HCT116 (cell line): ENCODE results near the gene IL6R. TPM values are rescaled to one million over a fixed set of nuclear protein-coding genes. Genes with fewer than 3 reads are reported as not detected.

Experiments used
- ATAC-seq: fragments of 200-7000 bp; cut with Tn5 transposase; 2 replicates; pipeline ENCODE4 v1.9.1; 2020; ENCODE audit warnings: mild to moderate bottlenecking, moderate library complexity
- BruUV-seq: library from RNA; stranded (reverse); fragments of 400-500 nt; replicated peaks from 2 replicates; lab custom pipeline; 2021; lab: Mats Ljungman, UMichigan
- CTCF ChIA-PET: fragments of 300-600 bp; sonication (Branson Sonifier 250); formaldehyde crosslinking; loops from one replicate; lab custom pipeline; 2021; ENCODE audit warnings: antibody characterized with exemption; lab: Charles Lee
- POLR2A ChIA-PET: fragments of 300-600, 350-600 bp; sonication (Branson Sonifier 250); formaldehyde crosslinking; loops from one replicate; lab custom pipeline; 2021; ENCODE audit warnings: antibody characterized with exemption; lab: Charles Lee
- RAD21 ChIA-PET, 2 experiments: fragments of 300-600 bp; sonication (Branson Sonifier 250); formaldehyde crosslinking; loops; one replicate each; lab custom pipeline; 2023; ENCODE audit warnings: low total read pairs in 2 of 2; ENCODE audit not compliant: uncharacterized antibody in 2 of 2, unreplicated experiment in 2 of 2, low non-redundant PET in 1 of 2; lab: Charles Lee
- DNase-seq: peaks from one replicate; pipeline ENCODE4 v3.0.0-alpha.2; 2010; ENCODE audit warnings: low read depth, low spot score
- H2AFZ ChIP-seq: fragments of 200-600 bp; shearing (Covaris generic), sonication (generic); 2 replicates; pipeline ENCODE4 v1.6.1; 2017; ENCODE audit warnings: low read depth, mixed run types, mixed read lengths, antibody characterized with exemption, low read length; ENCODE audit not compliant: poor library complexity, severe bottlenecking
- H3K27ac ChIP-seq: 2 replicates; pipeline ENCODE4 v1.5.1; 2012; ENCODE audit warnings: low read depth, low read length
- H3K27me3 ChIP-seq: fragments of 200-600 bp; sonication (generic); 2 replicates; pipeline ENCODE4 v1.6.1; 2016; ENCODE audit warnings: mixed run types, low read length, mixed read lengths; ENCODE audit not compliant: insufficient read depth
- H3K36me3 ChIP-seq, 2 experiments: fragments of 200-500 bp in 1 of 2; fragments of 200-600 bp in 1 of 2; sonication (Bioruptor generic) in 1 of 2; sonication (generic) in 1 of 2; 2 replicates each; pipeline versions ENCODE4 v1.5.1 to v1.6.1; 2014 to 2016; ENCODE audit warnings: low read length in 2 of 2, inconsistent platforms in 1 of 2, mixed read lengths in 1 of 2, mixed run types in 1 of 2; ENCODE audit not compliant: insufficient read depth in 2 of 2, control insufficient read depth in 1 of 2
- H3K4me1 ChIP-seq, 2 experiments: fragments of 200-600 bp in 1 of 2; sonication (generic) in 1 of 2; 2 replicates each; pipeline versions ENCODE4 v1.5.1 to v1.6.1; 2012 to 2017; ENCODE audit warnings: low read length in 2 of 2, inconsistent platforms in 1 of 2, mild to moderate bottlenecking in 1 of 2, mixed read lengths in 1 of 2, mixed run types in 1 of 2, moderate library complexity in 1 of 2; ENCODE audit not compliant: insufficient read depth in 2 of 2, control insufficient read depth in 1 of 2
- H3K4me2 ChIP-seq: fragments of 200-600 bp; sonication (generic); 2 replicates; pipeline ENCODE4 v1.6.1; 2017; ENCODE audit warnings: mixed run types, low read length, mixed read lengths
- H3K4me3 ChIP-seq, 2 experiments: fragments of 200-600 bp in 1 of 2; sonication (generic) in 1 of 2; replicated peaks in 1 of 2; 2 replicates each; pipeline ENCODE4 v1.5.1; 2011 to 2016; ENCODE audit warnings: low read length in 2 of 2, control low read depth in 1 of 2, low read depth in 1 of 2, mild to moderate bottlenecking in 1 of 2, mixed read lengths in 1 of 2, mixed run types in 1 of 2
- H3K79me2 ChIP-seq: fragments of 200-600 bp; sonication (generic); 2 replicates; pipeline ENCODE4 v1.6.1; 2017; ENCODE audit warnings: mild to moderate bottlenecking, mixed run types, low read length, moderate library complexity, mixed read lengths; ENCODE audit not compliant: insufficient read depth
- H3K9ac ChIP-seq: fragments of 200-600 bp; sonication (generic); 2 replicates; pipeline ENCODE4 v1.6.1; 2016; ENCODE audit warnings: low read length, mixed read lengths
- H3K9me2 ChIP-seq: fragments of 200-600 bp; sonication (generic), shearing (Covaris generic); 2 replicates; pipeline ENCODE4 v1.6.1; 2017; ENCODE audit warnings: mixed run types, mild to moderate bottlenecking, moderate library complexity; ENCODE audit not compliant: insufficient read depth
- H3K9me3 ChIP-seq, 2 experiments: fragments of 200-500 bp in 1 of 2; fragments of 200-600 bp in 1 of 2; sonication (Bioruptor generic) in 1 of 2; sonication (generic) in 1 of 2; 2 replicates each; pipeline ENCODE4 v1.6.1; 2014 to 2017; ENCODE audit warnings: low read length in 2 of 2, mixed read lengths in 2 of 2, inconsistent platforms in 1 of 2, low read depth in 1 of 2, mild to moderate bottlenecking in 1 of 2, mixed run types in 1 of 2, moderate library complexity in 1 of 2; ENCODE audit not compliant: control insufficient read depth in 1 of 2, insufficient read depth in 1 of 2
- H4K20me1 ChIP-seq: fragments of 200-600 bp; sonication (generic), shearing (Covaris generic); 2 replicates; pipeline ENCODE4 v1.6.1; 2017; ENCODE audit warnings: mixed run types, mild to moderate bottlenecking, moderate library complexity; ENCODE audit not compliant: insufficient read depth
- ATF3 ChIP-seq: IDR thresholded peaks from 2 replicates; pipeline ENCODE4 v1.6.1; 2012
- CTCF ChIP-seq, 3 experiments: fragments of 200-600 bp in 1 of 3; sonication (generic) in 1 of 3; IDR thresholded peaks in 2 of 3; conservative IDR thresholded peaks in 1 of 3; 2 replicates each; pipeline ENCODE4 v1.5.1; 2012 to 2017; ENCODE audit warnings: low read depth in 2 of 3, low read length in 2 of 3, antibody characterized with exemption in 1 of 3, borderline replicate concordance in 1 of 3, control low read depth in 1 of 3, mild to moderate bottlenecking in 1 of 3, mixed read lengths in 1 of 3, mixed run types in 1 of 3, moderate library complexity in 1 of 3; ENCODE audit not compliant: insufficient read depth in 1 of 3
- POLR2A ChIP-seq: IDR thresholded peaks from 2 replicates; pipeline ENCODE4 v1.7.0; 2011; ENCODE audit warnings: borderline replicate concordance; ENCODE audit not compliant: insufficient read depth, insufficient read length; ENCODE audit errors: extremely low read depth
- POLR2AphosphoS5 ChIP-seq: IDR thresholded peaks from 2 replicates; pipeline ENCODE4 v1.6.1; 2011; ENCODE audit warnings: mild to moderate bottlenecking, low read depth, low read length, moderate library complexity
- REST ChIP-seq: IDR thresholded peaks from 2 replicates; pipeline ENCODE4 v1.6.1; 2012; ENCODE audit warnings: low read depth
- SRF ChIP-seq: IDR thresholded peaks from 2 replicates; pipeline ENCODE4 v1.6.1; 2012; ENCODE audit warnings: low read depth
- TCF7L2 ChIP-seq: IDR thresholded peaks from 2 replicates; pipeline ENCODE4 v1.7.0; 2011; ENCODE audit warnings: borderline replicate concordance, inconsistent platforms; ENCODE audit not compliant: insufficient read depth, insufficient read length; ENCODE audit errors: extremely low read depth
- ZFX ChIP-seq: fragments of 450-650 bp; IDR thresholded peaks from 2 replicates; pipeline ENCODE4 v1.6.1; 2017
- intact Hi-C: fragments of 100-400 bp; cut with micrococcal nuclease; formaldehyde crosslinking; loops from 2 replicates; pipeline ENCODE4 v1.10.0; 2022
- total RNA-seq: library from RNA; stranded (reverse); gene quantifications from one replicate; pipeline ENCODE4 v1.2.1, GENCODE V29; 2021; ENCODE audit not compliant: unreplicated experiment

The IL6R gene
- total RNA-seq, 1 experiment from 2014 or later = 6.8 TPM

GRCh38 chr1:154430903-154431302 lies 25.8 kb downstream of the IL6R start:
- Histone ChIP-seq H3K4me3 (no peak overlapping the region), H3K27me3 (no peaks in the 10 kb centered on the region), H3K9ac (no peak overlapping the region), H3K4me1 (peaks cover 45 to 64% of the 10 kb centered on the region in 2 experiments), H3K36me3 (no peaks in the 10 kb centered on the region), H4K20me1 (no peaks in the 10 kb centered on the region), H3K4me2 (no peak overlapping the region), H2AFZ (no peak overlapping the region), H3K79me2 (no peaks in the 10 kb centered on the region), H3K9me3 (no peaks in the 10 kb centered on the region), H3K9me2 (no peaks in the 10 kb centered on the region), H3K27ac (no peak overlapping the region)
- intact Hi-C loops = loop anchor here (5.0 kb wide), 1 partner anchor 79 kb away; no protein-coding TSS in a partner anchor
- ChIA-PET RAD21 (no interaction called here), POLR2A (no interaction called here), CTCF (interaction anchor here (1.5 kb wide), 1 partner anchor 11 kb away, joined by 3 read pairs; no protein-coding TSS in a partner anchor)
- ATAC-seq (no peak), DNase-seq (no peak)
- TF ChIP-seq POLR2A = no peak
- no peak for TF ChIP-seq ZFX
- no peak for TF ChIP-seq SRF
- TF ChIP-seq ATF3 = no peak
- TF ChIP-seq REST = no peak
- TF ChIP-seq CTCF (IDR thresholded peaks at IDR 0.05 in 2 of 3, conservative IDR thresholded peaks at IDR 0.05 in 1 of 3; ENCODE audit: borderline replicate concordance in 1 of 3, insufficient read depth in 1 of 3, low read depth in 2 of 3, low read length in 2 of 3) = no peak
- no peak for TF ChIP-seq POLR2AphosphoS5
- no peak for TF ChIP-seq TCF7L2
- BruUV-seq = no TSS peak
